ENCODE measurements around the gene PIGR.
"Not testable (repeated sequence)": the region's sequence is repeated elsewhere in the genome, so short reads cannot be mapped to it uniquely, and the experiment has no call there.

Gene PIGR

GRCh38 chr1:206925106-206925736 is 21.0 kb downstream of the PIGR start:
- TF ChIP-seq CTCF (conservative IDR thresholded peaks at IDR 0.05; ENCODE audit: low read depth, low read length), result no peak
- no peak overlapping the region for H3K4me3 ChIP-seq (ENCODE audit: low read length)
- DNase-seq (ENCODE audit: low read depth), result no peak

GRCh38 chr1:206924592-206925105 is 21.6 kb downstream of the PIGR start:
- no peak for DNase-seq (ENCODE audit: low read depth)
- TF ChIP-seq CTCF (conservative IDR thresholded peaks at IDR 0.05; ENCODE audit: low read depth, low read length), result no peak
- no peak overlapping the region for H3K4me3 ChIP-seq (ENCODE audit: low read length)

- not testable (repeated sequence) for H3K4me3 ChIP-seq (ENCODE audit: low read length); DNase-seq (ENCODE audit: low read depth)
Measured at GRCh38 chr1:206923961-206924557, 22.2 kb downstream of the PIGR start.

GRCh38 chr1:206923009-206923960 is 23.0 kb downstream of the PIGR start:
- no peak overlapping the region for H3K4me3 ChIP-seq (ENCODE audit: low read length)
- TF ChIP-seq CTCF (conservative IDR thresholded peaks at IDR 0.05; ENCODE audit: low read depth, low read length), result no peak
- no peak for DNase-seq (ENCODE audit: low read depth)

GRCh38 chr1:206922524-206922923 is 23.7 kb downstream of the PIGR start:
- no peak overlapping the region for H3K4me3 ChIP-seq (ENCODE audit: low read length)
- TF ChIP-seq CTCF (conservative IDR thresholded peaks at IDR 0.05; ENCODE audit: low read depth, low read length), result no peak
- no peak for DNase-seq (ENCODE audit: low read depth)

GRCh38 chr1:206921772-206922265 is 24.4 kb downstream of the PIGR start, which contains the start of gene FCMR:
TSS of gene FCMR (minus strand) at chr1:206921941. CDS start at chr1:206921854, 87 bp downstream.
- H3K4me3 ChIP-seq (ENCODE audit: low read length), result no peak within 1 kb of the TSS
- no peak for TF ChIP-seq CTCF (conservative IDR thresholded peaks at IDR 0.05; ENCODE audit: low read depth, low read length)
- no peak for DNase-seq (ENCODE audit: low read depth)

GRCh38 chr1:206918076-206918475 is 28.2 kb downstream of the PIGR start:
- H3K4me3 ChIP-seq (ENCODE audit: low read length), result no peak overlapping the region
- no peak for TF ChIP-seq CTCF (conservative IDR thresholded peaks at IDR 0.05; ENCODE audit: low read depth, low read length)

More at GRCh38 chr1:206918076-206918475, 28.2 kb downstream of the PIGR start:
- no peak for DNase-seq (ENCODE audit: low read depth)
